Measurements from ENCODE around the gene EIF5B.
A peak's percentile ranks its signal among the peaks of the same experiment; 100 is the strongest.
"Not testable (repeated sequence)": the region's sequence is repeated elsewhere in the genome, so short reads cannot be mapped to it uniquely, and the experiment has no call there.

The EIF5B gene, protein sequence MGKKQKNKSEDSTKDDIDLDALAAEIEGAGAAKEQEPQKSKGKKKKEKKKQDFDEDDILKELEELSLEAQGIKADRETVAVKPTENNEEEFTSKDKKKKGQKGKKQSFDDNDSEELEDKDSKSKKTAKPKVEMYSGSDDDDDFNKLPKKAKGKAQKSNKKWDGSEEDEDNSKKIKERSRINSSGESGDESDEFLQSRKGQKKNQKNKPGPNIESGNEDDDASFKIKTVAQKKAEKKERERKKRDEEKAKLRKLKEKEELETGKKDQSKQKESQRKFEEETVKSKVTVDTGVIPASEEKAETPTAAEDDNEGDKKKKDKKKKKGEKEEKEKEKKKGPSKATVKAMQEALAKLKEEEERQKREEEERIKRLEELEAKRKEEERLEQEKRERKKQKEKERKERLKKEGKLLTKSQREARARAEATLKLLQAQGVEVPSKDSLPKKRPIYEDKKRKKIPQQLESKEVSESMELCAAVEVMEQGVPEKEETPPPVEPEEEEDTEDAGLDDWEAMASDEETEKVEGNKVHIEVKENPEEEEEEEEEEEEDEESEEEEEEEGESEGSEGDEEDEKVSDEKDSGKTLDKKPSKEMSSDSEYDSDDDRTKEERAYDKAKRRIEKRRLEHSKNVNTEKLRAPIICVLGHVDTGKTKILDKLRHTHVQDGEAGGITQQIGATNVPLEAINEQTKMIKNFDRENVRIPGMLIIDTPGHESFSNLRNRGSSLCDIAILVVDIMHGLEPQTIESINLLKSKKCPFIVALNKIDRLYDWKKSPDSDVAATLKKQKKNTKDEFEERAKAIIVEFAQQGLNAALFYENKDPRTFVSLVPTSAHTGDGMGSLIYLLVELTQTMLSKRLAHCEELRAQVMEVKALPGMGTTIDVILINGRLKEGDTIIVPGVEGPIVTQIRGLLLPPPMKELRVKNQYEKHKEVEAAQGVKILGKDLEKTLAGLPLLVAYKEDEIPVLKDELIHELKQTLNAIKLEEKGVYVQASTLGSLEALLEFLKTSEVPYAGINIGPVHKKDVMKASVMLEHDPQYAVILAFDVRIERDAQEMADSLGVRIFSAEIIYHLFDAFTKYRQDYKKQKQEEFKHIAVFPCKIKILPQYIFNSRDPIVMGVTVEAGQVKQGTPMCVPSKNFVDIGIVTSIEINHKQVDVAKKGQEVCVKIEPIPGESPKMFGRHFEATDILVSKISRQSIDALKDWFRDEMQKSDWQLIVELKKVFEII

GRCh38 chr2:99337113-99338028 is at the start of gene EIF5B:
Gene EIF5B (plus strand): TSS chr2:99337389. CDS start chr2:99337555, 166 bp downstream.
- DNase-seq, result peak; percentile 94

DNA sequence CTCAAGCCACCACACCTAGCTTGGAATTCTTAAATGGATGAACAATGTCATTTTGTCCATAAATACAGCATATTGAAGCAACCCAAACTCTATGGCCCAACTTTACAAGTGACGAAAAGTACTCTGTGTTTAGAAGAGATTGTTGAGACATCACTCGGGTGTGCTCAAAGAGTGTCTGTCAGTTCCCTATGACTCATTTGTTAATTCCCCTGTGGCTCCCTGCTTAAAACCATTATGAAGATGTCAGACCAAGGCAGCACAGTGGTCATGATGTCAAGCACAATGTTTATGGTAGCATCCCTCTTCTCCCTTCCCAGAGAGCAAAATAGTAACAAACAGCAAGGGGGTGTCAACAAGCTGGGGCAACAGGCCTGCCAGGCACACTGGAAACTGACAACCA is 39.2 kb upstream of the EIF5B start:
- no peak for DNase-seq

DNA sequence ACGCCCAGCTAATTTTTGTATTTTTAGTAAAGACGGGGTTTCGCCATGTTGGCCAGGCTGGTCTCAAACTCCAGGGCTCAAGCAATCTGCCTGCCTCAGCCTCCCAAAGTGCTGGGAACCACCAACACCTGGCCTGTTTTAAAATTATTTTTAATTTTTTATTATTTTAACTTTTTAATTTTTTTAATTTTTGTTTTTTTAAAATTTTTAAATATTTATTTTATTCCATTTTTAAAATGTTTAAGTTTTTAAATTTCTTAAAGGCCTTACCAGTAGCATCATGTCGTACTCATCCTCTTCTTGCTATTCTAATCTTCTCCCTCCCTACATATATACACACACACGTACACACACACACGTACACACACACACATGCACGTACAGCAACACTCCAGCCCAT is 37.6 kb upstream of the EIF5B start:
- DNase-seq, result no peak

DNA sequence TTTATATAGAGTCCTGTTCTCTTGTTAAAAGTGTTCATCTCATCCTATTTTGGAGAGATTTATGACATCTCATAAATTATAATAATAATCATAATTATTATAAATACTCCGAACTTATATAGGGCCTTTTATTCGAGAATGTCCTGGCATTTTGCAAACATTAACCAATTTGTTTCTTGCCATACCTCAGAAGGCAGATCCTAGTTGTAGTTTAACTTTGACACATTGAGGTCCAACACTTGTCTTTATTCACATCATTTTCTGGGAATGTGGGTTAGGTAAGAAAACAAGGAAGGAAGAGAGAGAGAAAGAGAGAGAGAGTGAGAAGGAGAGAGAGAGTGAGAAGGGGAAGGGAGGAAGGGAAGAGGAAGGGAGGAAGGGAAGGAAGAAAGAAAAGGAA is 36.1 kb upstream of the EIF5B start, which contains the start of gene LYG1:
LYG1 (minus strand) TSS at position 101 of the 400 bp plus-strand sequence. CDS start 5,527 bp downstream, outside the sequence.
- DNase-seq, result not testable (repeated sequence)

DNA sequence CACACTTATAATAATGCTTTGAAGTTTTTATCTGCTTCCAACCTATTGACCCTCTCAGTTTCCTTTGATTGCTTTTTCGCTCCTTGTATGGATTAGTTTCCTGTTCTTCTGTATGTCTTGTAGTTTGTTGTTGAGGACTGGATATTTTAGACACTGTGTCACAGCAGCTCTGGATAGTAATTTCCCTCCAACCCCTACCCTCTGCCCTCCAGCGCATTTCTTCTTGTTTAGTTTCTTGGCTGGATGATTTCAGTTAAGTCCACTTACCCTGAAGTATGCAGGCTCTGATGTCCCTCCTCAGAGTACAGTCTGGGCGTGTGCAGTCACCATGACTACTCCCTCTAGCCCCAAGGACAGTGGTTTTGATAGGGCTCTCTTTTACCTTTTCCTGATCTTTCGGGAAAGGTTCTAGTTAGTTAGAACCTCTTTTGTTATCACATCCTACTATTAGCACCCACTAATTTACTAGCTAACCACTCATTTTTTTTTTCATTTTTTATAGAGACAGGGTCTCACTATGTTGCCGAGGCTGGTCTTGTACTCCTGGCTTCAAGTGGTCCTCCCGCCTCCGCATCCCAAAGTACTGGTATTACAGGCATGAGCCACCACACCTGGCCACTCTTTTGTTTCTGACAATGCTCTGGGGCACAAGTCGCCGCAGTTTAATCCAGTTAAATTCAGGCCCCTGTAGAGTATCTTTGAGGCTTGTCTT is 19.9 kb upstream of the EIF5B start:
- DNase-seq, result no peak

- not testable (repeated sequence) for DNase-seq
Measured at GRCh38 chr2:99317873-99318200, 19.4 kb upstream of the EIF5B start.

- DNase-seq, result no peak
Measured at GRCh38 chr2:99325384-99325783, 11.8 kb upstream of the EIF5B start.

GRCh38 chr2:99335911-99336803 is 1.0 kb upstream of the EIF5B start, which contains the start of gene TXNDC9:
Gene TXNDC9 (minus strand): TSS chr2:99336333. CDS start chr2:99333210, 3,123 bp downstream.
- peak; percentile 99 for DNase-seq

- DNase-seq, result no peak
Measured at GRCh38 chr2:99336804-99337112, 431 bp upstream of the EIF5B start.

GRCh38 chr2:99338029-99338585 is 918 bp downstream of the EIF5B start:
- DNase-seq, result no peak

DNA sequence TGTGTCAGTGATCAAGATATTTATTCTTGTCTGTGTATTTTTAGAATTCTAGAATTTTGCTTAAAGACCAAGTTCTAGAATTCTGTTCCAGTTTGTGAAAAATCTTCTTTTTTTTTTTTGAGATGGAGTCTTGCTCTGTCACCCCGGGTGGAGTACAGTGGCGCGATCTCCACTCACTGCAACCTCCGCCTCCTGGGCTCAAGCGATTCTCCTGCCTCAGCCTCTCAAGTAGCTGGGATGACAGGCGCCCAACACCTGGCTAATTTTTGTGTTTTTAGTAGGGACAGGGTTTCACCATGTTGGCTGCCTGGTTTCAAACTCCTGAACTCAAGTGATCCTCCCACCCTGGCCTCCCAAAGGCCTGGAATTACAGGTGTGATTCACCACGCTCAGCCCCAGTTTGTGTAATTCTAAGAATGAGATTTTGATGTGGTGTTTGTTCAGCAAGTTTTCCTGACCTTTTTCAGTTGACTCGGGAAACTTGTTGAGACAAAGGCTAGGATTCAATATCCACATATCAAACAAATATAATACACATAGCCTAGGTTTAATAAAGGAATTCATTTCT is 3.6 kb downstream of the EIF5B start:
- DNase-seq, result no peak

DNA sequence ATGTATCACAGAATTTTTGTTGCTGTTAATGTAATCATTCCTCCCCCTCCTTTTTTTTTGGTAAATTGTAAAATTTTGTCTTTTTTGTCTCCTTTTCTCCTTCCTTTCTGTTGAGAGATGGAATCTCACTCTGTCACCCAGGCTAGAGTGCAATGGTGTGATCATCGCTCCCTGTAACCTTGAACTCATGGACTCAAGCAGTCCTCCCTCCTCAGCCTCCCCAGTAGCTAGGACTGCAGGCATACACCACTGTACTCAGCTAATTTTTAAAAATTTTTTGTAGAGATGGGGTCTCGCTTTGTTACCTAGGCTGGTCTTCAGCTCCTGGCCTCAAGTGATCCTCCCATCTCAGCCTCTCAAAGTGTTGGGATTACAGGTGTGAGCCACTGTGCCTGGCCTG is 5.3 kb downstream of the EIF5B start:
- no peak for DNase-seq

DNA sequence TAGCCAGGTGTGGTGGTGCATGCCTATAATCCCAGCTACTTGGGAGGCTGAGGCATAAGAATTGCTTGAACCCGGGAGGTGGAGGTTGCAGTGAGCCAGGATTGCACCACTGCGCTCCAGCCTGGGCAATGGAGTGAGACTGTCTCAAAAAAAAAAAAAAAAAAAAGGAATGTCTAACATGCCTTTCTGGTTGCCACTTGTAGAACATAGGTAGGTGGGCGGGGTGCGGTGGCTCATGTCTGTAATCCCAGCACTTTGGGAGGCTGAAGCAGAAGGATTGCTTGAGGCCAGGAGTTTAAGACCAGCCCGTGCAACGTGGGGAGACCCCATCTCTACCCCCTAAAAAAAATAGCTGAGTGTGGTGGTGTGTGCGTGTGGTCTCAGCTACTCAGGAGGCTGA is 8.3 kb downstream of the EIF5B start:
- not testable (repeated sequence) for DNase-seq

DNA sequence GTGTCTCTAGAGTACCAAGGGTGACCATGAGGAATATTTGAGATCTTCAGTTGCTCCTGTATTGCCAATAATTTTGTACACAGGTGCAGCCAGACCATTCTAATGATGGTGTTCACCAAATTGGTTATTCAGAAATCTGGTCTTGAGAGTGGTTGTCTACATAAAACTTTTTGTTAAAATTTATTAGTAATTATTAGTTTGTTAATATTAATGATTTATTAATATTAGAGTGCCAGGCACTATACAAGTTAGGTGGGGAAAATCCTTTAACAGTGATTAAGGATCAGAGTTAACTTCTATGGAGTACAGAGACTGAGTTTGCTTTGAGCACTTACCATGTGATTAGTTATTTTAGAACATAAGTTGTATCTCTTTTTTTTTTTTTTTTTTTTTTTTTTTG is 9.0 kb downstream of the EIF5B start:
- no peak for DNase-seq

GRCh38 chr2:99348173-99348572 is 11.0 kb downstream of the EIF5B start:
- DNase-seq, result no peak

- DNase-seq, result no peak
Measured at GRCh38 chr2:99350194-99350593, 13.0 kb downstream of the EIF5B start.

DNA sequence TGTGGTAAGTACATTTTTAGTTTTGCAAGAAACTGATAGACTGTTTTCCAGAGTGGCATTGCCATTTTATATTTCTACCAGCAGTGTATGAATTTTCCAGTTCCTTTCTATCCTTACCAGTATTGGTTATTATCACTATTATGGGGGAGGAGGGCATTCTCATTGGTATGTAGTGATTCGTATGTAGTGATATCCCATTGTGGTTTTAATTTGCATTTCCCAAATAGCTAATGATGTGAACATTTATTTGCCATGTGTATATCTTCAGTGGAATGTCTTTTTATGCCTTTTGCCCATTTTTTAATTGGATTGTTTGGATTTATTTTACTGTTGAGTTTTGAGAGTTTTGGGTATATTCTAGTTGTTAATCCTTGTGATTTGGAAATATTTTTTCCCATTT is 16.9 kb downstream of the EIF5B start:
- DNase-seq, result no peak

DNA sequence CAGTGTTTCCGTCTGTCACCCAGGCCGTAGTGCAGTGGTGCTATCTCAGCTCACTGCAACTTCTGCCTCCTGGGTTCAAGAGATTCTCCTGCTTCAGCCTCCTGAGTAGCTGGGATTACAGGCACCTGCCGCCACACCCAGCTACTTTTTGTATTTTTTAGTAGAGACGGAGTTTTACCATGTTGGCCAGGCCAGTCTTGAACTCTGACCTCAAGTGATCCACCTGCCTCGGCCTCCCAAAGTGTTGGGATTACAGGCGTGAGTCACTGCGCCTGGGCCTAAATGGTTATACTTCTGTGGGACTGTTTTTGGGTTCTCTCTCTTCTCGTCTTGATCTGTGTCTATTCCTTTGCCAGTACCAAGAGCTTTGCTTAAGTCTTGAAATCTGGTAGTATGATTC is 17.6 kb downstream of the EIF5B start:
- DNase-seq, result not testable (repeated sequence)

- DNase-seq, result no peak
Measured at GRCh38 chr2:99356853-99357252, 19.7 kb downstream of the EIF5B start.

GRCh38 chr2:99365661-99366060 is 28.5 kb downstream of the EIF5B start:
- DNase-seq, result no peak
